HG03139 (cell line): ENCODE data around the gene NLRP5.

Experiments
- ATAC-seq: cut with Tn5 transposase; IDR thresholded peaks from one replicate; pipeline ENCODE4 v1.9.1; 2021; ENCODE audit not compliant: unreplicated experiment

The NLRP5 gene

GRCh38 chr19:56071151-56071550 is 84.6 kb downstream of the NLRP5 start:
- ATAC-seq: no peak

GRCh38 chr19:56076498-56076897 is 89.9 kb downstream of the NLRP5 start:
- no peak for ATAC-seq

GRCh38 chr19:56079609-56080008 is 93.0 kb downstream of the NLRP5 start:
- ATAC-seq: no peak

GRCh38 chr19:56080669-56081401 is 94.3 kb downstream of the NLRP5 start:
- peak; percentile 85 for ATAC-seq

GRCh38 chr19:56083668-56084067 is 97.1 kb downstream of the NLRP5 start:
- ATAC-seq: no peak

GRCh38 chr19:56084835-56085536 is 98.4 kb downstream of the NLRP5 start:
- ATAC-seq: no peak

GRCh38 chr19:56085571-56086275 is 99.1 kb downstream of the NLRP5 start:
- no peak for ATAC-seq

GRCh38 chr19:56086671-56087430 is 100.3 kb downstream of the NLRP5 start:
- no peak for ATAC-seq

GRCh38 chr19:56087647-56088496 is 101.3 kb downstream of the NLRP5 start:
- no peak for ATAC-seq

- ATAC-seq: no peak
These were observed 102.1 kb downstream of the NLRP5 start for GRCh38 chr19:56088497-56089215.

GRCh38 chr19:56089344-56089743 is 102.8 kb downstream of the NLRP5 start:
- ATAC-seq: no peak

GRCh38 chr19:56091066-56091490 is 104.5 kb downstream of the NLRP5 start:
- ATAC-seq: no peak

GRCh38 chr19:56091751-56092546 is 105.4 kb downstream of the NLRP5 start:
- ATAC-seq: no peak

GRCh38 chr19:56092685-56093631 is 106.4 kb downstream of the NLRP5 start:
- no peak for ATAC-seq

- no peak for ATAC-seq
These were observed 107.9 kb downstream of the NLRP5 start for GRCh38 chr19:56094449-56094848.

GRCh38 chr19:56096665-56097064 is 110.1 kb downstream of the NLRP5 start:
- no peak for ATAC-seq

GRCh38 chr19:56097306-56097705 is 110.7 kb downstream of the NLRP5 start:
- no peak for ATAC-seq

GRCh38 chr19:56097776-56098175 is 111.2 kb downstream of the NLRP5 start:
- no peak for ATAC-seq
